NCI-H1092 (cell line): ENCODE measurements around the gene SOX9.
A peak's percentile ranks its signal among the peaks of the same experiment; 100 is the strongest.

Experiments
- DNase-seq: peaks from one replicate; lab custom pipeline; 2025; lab: John Stamatoyannopoulos, UW

The SOX9 gene

GRCh38 chr17:72162569-72162968 is 41.7 kb downstream of the SOX9 start:
- DNase-seq: no peak

- no peak for DNase-seq
Measured at GRCh38 chr17:72163474-72163873, 42.7 kb downstream of the SOX9 start.

- DNase-seq: no peak
Measured at GRCh38 chr17:72164158-72164739, 43.4 kb downstream of the SOX9 start.

GRCh38 chr17:72165192-72165866 is 44.5 kb downstream of the SOX9 start:
- DNase-seq: no peak

GRCh38 chr17:72165867-72166439 is 45.1 kb downstream of the SOX9 start:
- no peak for DNase-seq

- no peak for DNase-seq
Measured at GRCh38 chr17:72167593-72167992, 46.8 kb downstream of the SOX9 start.

- no peak for DNase-seq
Measured at GRCh38 chr17:72169823-72170222, 49.0 kb downstream of the SOX9 start.

GRCh38 chr17:72171703-72172667 is 51.2 kb downstream of the SOX9 start:
- no peak for DNase-seq

GRCh38 chr17:72173499-72174116 is 52.8 kb downstream of the SOX9 start:
- peak; percentile 86 for DNase-seq

- no peak for DNase-seq
Measured at GRCh38 chr17:72175263-72175662, 54.4 kb downstream of the SOX9 start.
